Prostate gland (tissue), 2 donors: ENCODE measurements around the gene SHC2. TPM values are rescaled to one million over a fixed set of nuclear protein-coding genes. Genes with fewer than 3 reads are reported as not detected.

Experiments
- DNase-seq: peaks from one replicate; pipeline ENCODE4 v3.0.0-alpha.2; 2019; ENCODE audit warnings: low spot score
- H3K27ac ChIP-seq, 2 donors: fragments of 200-600 bp; sonication (generic); 2 replicates each; pipeline ENCODE4 v1.5.1; 2017 to 2019
- H3K27me3 ChIP-seq: fragments of 200-600 bp; sonication (generic); replicated peaks from 2 replicates; pipeline ENCODE4 v1.5.1; 2019; ENCODE audit not compliant: insufficient read depth
- H3K36me3 ChIP-seq, 2 donors: fragments of 200-600 bp; sonication (generic); 1 replicate in 1 of 2; 2 replicates in 1 of 2; pipeline versions ENCODE4 v1.5.1 to v1.8.1; 2017 to 2019
- H3K4me1 ChIP-seq: fragments of 200-600 bp; sonication (generic); replicated peaks from 2 replicates; pipeline ENCODE4 v1.5.1; 2019
- H3K4me3 ChIP-seq, 2 donors: fragments of 200-600 bp; sonication (generic); 2 replicates each; pipeline ENCODE4 v1.5.1; 2017 to 2019
- H3K9me3 ChIP-seq: fragments of 200-600 bp; sonication (generic); 2 replicates; pipeline ENCODE4 v1.5.1; 2017
- POLR2A ChIP-seq: fragments of 450-650 bp; IDR thresholded peaks from one replicate; pipeline ENCODE4 v1.6.1; 2016; ENCODE audit warnings: antibody characterized with exemption, mild to moderate bottlenecking
- POLR2AphosphoS5 ChIP-seq: sonication (generic); formaldehyde crosslinking; IDR thresholded peaks from one replicate; pipeline ENCODE4 v1.6.1; 2017; ENCODE audit warnings: antibody characterized with exemption
- WGBS: methylation state at CpG from one replicate; pipeline ENCODE4 v1.1.5; 2018; 5-methylcytosine and 5-hydroxymethylcytosine counted together
- intact Hi-C: fragments of 100-400 bp; cut with DNase I; formaldehyde crosslinking; loops from one replicate; pipeline ENCODE4 v1.14.2; 2022
- total RNA-seq, 2 donors: library from RNA; depleted of rRNA; stranded (reverse); fragments of >200 nt; gene quantifications; one replicate each; pipeline ENCODE4 v1.1.0, GENCODE V29; 2016
- TF ChIP-seq, protein P1 (sequence below), 4 experiments: fragments of 200-600 bp in 2 of 4; fragments of 450-650 bp in 2 of 4; sonication (generic) in 2 of 4; IDR thresholded peaks; 1 replicate in 3 of 4; 2 replicates in 1 of 4; pipeline ENCODE4 v1.5.1; 2016 to 2019; ENCODE audit warnings: antibody characterized with exemption in 4 of 4, mild to moderate bottlenecking in 2 of 4, moderate library complexity in 2 of 4

Gene SHC2
- total RNA-seq, 2 donors from 2014 or later = 52.2 to 83.4 TPM

DNA sequence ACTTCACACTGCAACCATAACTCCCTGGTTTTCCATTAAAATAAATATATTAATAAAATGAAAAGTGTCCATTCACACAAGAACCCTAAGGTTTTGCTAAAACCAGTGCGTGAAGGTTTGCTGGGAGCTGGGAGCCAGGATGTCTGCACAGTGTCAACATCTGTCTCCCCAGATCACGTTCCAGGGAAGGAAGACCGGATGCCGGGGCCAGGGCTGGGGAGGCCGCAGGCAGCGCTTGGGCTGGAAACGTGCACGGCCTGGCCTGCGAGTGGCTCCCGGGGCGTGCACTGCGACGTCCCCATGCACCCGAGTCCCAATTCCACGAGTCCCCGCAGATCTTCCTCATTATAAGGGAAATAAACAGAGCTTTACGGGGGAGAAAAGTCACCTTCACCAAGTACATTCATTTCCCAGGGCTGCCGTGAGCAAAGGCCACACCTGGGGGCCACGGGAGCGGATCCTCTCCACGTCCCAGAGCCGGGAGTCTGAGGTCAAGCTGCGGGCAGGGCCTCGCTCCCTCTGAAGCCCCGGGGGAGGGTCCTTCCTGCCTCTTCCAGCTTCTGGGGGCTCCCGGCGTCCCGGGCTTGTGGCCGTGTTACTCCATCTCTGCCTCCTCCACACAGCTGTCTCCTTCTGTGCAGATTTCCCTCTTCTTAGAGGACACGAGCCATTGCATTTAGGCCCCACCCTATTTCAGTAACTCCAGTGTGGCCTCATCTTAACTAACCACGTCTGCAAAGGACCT lies 12.8 kb downstream of the SHC2 start:
- 48% methylated on average over 31 of the region's 31 CpGs for WGBS
- intact Hi-C loops = no loop called here

DNA sequence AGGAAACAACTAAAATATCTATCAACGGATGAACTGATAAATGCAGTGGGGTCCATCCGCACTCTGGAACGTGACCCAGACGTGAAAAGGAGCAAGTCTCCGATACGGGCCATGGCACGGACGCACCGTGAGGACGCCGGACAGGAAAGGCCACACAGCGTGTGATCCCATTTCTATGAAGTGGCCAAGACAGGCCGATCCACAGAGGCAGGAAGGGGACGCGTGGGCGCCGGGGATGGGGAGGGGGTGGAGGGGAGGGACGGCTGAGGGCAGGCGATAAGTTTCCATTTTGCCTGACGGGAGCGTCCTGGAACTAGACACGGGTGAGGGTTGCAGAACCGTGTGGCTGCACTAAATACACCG lies 13.8 kb downstream of the SHC2 start:
- no peaks in the 10 kb centered on the region for H3K36me3 ChIP-seq
- TF ChIP-seq, protein P1, sequence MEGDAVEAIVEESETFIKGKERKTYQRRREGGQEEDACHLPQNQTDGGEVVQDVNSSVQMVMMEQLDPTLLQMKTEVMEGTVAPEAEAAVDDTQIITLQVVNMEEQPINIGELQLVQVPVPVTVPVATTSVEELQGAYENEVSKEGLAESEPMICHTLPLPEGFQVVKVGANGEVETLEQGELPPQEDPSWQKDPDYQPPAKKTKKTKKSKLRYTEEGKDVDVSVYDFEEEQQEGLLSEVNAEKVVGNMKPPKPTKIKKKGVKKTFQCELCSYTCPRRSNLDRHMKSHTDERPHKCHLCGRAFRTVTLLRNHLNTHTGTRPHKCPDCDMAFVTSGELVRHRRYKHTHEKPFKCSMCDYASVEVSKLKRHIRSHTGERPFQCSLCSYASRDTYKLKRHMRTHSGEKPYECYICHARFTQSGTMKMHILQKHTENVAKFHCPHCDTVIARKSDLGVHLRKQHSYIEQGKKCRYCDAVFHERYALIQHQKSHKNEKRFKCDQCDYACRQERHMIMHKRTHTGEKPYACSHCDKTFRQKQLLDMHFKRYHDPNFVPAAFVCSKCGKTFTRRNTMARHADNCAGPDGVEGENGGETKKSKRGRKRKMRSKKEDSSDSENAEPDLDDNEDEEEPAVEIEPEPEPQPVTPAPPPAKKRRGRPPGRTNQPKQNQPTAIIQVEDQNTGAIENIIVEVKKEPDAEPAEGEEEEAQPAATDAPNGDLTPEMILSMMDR (IDR thresholded peaks at IDR 0.05) = no peak
- TF ChIP-seq POLR2A (no peak), POLR2AphosphoS5 (no peak)
- H3K27me3 ChIP-seq = no peaks in the 10 kb centered on the region
- intact Hi-C loops = no loop called here
- no peaks in the 10 kb centered on the region for H3K4me1 ChIP-seq
- WGBS = 87% methylated on average over 24 of the region's 24 CpGs
- H3K4me3 ChIP-seq = no peak overlapping the region
- no peak overlapping the region for H3K27ac ChIP-seq
- H3K9me3 ChIP-seq = no peaks in the 10 kb centered on the region
- DNase-seq = no peak

More for the DNA sequence above, 12.8 kb downstream of the SHC2 start:
- no peaks in the 10 kb centered on the region for H3K9me3 ChIP-seq
- no peaks in the 10 kb centered on the region for H3K36me3 ChIP-seq
- no peaks in the 10 kb centered on the region for H3K27me3 ChIP-seq
- no peak for DNase-seq
- no peak overlapping the region for H3K27ac ChIP-seq
- H3K4me3 ChIP-seq = no peak overlapping the region
- no peak for TF ChIP-seq POLR2AphosphoS5
- TF ChIP-seq, protein P1 (IDR thresholded peaks at IDR 0.05) = no peak
- no peaks in the 10 kb centered on the region for H3K4me1 ChIP-seq

DNA sequence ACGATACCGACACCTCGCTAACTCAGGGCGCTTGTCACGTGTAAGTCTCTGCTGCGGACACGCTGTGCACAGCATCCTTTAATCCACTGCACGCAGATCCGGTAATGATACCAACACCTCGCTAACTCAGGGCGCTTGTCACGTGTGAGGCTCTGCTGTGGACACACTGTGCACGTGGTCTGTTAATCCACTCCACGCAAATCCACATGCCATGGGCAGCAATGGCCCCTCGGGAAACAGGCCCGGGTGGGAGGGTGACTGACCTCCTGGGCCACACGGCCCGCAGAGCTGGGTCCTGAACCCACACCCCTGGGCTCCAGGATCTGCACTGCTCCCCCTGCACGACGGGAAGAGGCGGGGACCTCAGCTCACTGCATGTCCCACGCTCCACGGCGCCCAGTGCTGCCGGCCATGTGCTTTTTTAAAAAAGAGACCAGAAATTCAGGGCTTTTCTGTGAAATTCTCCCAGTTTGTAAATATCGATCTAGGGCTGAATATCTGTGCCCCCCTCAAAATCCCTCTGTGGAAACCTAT lies 16.1 kb downstream of the SHC2 start:
- no peaks in the 10 kb centered on the region for H3K9me3 ChIP-seq
- H3K36me3 ChIP-seq = no peaks in the 10 kb centered on the region
- 94% methylated on average over 26 of the region's 26 CpGs for WGBS
- no peak for DNase-seq
- no peak overlapping the region for H3K4me3 ChIP-seq
- TF ChIP-seq, protein P1 (IDR thresholded peaks at IDR 0.05) = no peak
- TF ChIP-seq POLR2AphosphoS5 (no peak), POLR2A (no peak)
- H3K4me1 ChIP-seq = no peaks in the 10 kb centered on the region
- intact Hi-C loops = no loop called here
- H3K27ac ChIP-seq = no peak overlapping the region
- no peaks in the 10 kb centered on the region for H3K27me3 ChIP-seq

DNA sequence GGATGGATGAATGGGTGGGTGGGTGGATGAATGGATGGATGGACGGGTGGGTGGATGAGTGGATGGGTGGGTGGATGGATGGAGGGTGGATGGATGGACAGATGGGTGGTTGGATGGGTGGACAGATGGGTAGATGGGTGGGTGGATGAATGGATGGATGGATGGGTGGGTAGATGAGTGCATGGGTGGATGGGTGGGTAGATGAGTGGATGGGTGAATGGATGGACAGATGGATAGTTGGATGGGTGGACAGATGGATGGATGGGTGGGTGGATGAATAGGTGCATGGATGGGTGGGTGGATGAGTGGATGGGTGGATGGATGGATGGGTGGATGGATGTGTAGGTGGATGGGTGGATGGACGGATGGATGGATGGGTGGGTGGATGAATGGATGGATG lies 17.8 kb downstream of the SHC2 start:
- TF ChIP-seq POLR2A = no peak
- TF ChIP-seq, protein P1 (IDR thresholded peaks at IDR 0.05) = no peak
- Histone ChIP-seq H3K4me3 (no peak overlapping the region), H3K9me3 (no peaks in the 10 kb centered on the region), H3K36me3 (no peaks in the 10 kb centered on the region), H3K27ac (no peak overlapping the region), H3K4me1 (no peaks in the 10 kb centered on the region), H3K27me3 (no peaks in the 10 kb centered on the region)
- DNase-seq = no peak
- intact Hi-C loops = no loop called here
- 89% methylated on average over 2 of the region's 2 CpGs for WGBS

DNA sequence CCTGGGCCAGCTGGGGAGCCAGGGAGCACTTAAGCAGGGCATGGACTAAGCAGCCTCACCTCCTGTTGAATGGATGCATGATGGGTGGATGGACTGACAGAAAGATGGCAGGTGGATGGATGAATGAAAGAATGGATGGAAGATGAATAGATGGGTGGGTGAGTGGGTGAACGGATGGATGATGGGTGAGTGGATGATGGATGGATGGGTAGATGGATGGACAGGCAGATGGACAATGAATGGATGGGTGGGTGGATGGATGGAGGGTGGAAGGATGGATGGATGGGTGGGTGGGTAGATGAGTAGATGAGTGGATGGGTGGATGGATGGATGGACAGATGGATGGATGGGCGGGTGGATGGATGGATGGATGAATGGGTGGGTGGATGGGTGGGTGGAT lies 18.7 kb downstream of the SHC2 start:
- Histone ChIP-seq H3K9me3 (no peaks in the 10 kb centered on the region), H3K4me1 (no peaks in the 10 kb centered on the region), H3K27me3 (no peaks in the 10 kb centered on the region), H3K36me3 (no peaks in the 10 kb centered on the region), H3K27ac (no peak overlapping the region), H3K4me3 (no peak overlapping the region)
- no peak for TF ChIP-seq POLR2A
- TF ChIP-seq, protein P1 (IDR thresholded peaks at IDR 0.05) = no peak
- TF ChIP-seq POLR2AphosphoS5 = no peak
- intact Hi-C loops = no loop called here
- WGBS = 94% methylated on average over 2 of the region's 2 CpGs
- no peak for DNase-seq
